LHCN-M2 (cell line): ENCODE results near the gene SETD9. TPM values are rescaled to one million over a fixed set of nuclear protein-coding genes. Genes with fewer than 3 reads are reported as not detected.
A peak's percentile ranks its signal among the peaks of the same experiment; 100 is the strongest.

Experiments used
- DNase-seq: peaks from one replicate; pipeline ENCODE4 v3.0.0-alpha.2; 2012; ENCODE audit warnings: low read depth
- total RNA-seq: library from RNA; depleted of rRNA; stranded (reverse); fragments of >200 nt; gene quantifications from 2 replicates; pipeline ENCODE4 v1.2.3, GENCODE V29; 2014; rRNA removed

Gene SETD9
- total RNA-seq, 1 experiment from 2014 or later: 23.3 TPM

DNA sequence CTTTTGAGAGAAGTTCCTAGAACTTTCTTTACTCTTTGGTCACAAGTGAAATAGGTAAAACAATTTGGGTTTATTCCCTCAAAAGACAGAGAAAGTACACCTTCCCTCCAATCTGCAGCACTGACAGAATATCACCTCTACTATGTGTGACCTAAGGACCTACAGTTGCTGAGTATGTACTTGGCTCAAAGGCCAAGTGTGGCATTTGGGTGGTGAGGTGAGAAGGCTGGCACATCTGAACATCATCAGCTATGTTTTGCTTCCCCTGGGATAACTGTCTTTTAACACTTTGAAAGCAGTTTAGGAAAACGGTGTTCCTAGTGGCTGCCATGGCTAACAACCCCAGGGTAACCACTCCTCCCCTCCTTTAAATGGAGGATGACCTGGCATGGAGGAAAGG is 24.9 kb downstream of the SETD9 start:
- DNase-seq: no peak

DNA sequence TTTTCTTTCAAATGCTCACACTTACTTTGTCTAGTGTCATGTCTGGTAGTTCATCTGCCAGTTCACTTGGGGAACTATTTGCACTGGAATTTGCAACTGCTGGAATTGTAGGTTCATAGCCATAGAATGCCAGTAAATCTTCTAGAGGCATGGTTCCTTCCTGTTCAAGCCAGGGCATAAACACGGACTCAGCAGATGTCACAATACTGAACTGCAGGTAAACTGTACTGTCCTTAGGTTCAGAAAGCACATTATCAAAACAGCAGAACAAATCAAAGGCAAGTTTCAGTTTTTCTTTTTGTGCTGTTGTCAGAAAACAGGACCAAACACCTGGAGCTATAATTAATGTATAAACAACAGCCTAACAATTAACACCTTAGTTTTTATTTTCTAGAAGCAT is 29.5 kb downstream of the SETD9 start:
- no peak for DNase-seq

DNA sequence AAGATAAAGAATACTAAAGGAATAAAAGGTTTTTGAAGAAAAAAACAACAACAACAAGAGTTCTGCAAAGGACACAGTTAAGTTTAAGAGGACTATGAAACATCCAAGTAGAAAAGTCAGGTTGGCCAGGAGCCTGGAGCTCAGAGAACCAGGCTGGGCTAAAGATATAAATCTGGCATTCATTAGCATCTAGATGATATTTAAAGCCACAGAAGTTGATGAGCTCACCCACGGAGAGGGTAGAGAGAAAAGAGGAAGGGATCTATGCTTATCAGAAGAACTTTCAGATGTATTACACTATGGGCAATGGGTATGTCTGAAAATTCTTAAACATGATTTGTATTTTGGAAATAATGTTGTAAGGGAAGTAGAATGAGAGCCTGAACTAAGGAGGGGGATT is 32.6 kb downstream of the SETD9 start:
- DNase-seq: no peak

DNA sequence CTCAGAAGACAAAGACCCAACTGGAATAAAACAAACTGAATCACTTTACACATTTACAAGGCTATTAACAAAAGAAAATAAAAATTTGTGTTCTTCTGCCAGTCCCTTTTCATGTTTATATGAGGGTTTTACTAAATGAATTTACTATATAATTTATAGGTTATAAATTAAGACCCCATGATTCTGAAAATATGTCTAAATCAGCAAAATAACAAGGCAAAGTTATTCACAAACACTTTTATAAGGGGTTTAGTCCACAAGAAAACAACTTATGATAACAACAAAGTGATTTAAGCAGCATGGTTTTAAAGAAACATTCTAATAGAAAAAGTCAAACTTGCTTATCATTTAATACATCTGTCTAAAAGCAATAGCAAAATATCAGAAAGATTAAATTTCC is 37.7 kb downstream of the SETD9 start:
- no peak for DNase-seq

DNA sequence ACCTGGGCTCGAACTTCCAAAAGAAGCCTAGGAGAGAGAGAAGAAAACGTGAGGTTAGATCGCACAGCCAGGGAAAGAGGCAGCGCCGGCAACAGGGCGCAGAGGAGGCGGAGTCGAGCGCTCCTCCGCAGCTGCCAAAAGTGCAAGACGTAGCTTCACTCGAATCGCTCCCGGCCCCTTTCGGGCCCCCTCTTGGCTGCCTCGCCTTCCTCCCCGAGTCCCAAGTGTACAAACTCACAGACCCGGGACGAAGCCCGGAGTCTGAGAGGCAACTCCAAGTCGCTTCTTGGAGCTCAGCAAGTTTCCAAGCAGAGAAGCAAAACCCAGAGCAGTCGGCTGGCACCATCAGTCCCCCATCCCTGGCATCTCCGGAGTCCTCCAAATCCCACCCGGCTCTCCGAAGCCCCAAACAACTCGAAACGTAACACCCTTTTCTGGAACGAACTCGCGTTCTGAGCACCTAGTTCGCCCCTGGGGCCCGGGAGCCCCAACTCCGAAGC is 41.3 kb downstream of the SETD9 start:
- peak; percentile 58 for DNase-seq

DNA sequence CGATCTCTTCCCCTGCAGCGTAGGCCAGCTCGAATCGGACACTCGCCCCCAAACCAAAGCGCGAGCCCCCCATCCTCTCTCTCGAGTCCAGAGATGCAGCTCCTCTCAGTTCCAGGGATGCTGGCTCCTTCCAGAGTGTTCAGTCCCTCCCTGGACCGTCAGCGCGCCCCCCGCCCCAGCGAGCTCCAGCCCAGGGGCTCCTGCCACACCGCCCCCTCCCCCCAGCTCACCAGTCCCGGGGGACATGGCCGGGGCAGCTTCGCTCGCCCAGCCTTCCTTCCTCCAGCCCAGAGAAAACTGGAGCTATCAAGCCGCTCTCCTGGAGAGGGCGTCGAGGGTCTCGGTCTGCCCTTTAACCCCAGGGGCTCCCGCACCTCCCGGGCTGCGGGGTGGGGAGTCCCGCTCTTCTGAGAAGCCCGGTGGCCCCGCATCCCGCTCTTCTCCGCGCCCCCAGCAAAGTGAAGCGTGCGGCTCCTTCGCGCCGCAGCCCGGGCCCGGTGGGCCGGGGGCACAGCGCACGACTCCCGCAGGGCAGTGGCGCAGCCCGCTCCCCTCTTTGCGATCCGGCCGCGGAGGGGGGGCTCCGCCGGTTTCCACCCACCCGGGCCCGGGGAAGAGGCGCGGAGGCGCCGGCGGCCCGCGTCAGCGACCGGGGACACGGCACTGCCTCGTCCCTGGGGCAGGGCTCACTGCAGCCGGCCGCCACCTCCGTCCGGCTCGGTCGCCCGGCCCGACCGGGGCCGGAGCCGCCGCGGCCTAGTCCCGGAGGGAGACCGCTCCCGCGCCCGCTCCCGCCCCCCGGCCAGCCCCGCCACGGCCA is 41.9 kb downstream of the SETD9 start:
- DNase-seq: peak; percentile 24

DNA sequence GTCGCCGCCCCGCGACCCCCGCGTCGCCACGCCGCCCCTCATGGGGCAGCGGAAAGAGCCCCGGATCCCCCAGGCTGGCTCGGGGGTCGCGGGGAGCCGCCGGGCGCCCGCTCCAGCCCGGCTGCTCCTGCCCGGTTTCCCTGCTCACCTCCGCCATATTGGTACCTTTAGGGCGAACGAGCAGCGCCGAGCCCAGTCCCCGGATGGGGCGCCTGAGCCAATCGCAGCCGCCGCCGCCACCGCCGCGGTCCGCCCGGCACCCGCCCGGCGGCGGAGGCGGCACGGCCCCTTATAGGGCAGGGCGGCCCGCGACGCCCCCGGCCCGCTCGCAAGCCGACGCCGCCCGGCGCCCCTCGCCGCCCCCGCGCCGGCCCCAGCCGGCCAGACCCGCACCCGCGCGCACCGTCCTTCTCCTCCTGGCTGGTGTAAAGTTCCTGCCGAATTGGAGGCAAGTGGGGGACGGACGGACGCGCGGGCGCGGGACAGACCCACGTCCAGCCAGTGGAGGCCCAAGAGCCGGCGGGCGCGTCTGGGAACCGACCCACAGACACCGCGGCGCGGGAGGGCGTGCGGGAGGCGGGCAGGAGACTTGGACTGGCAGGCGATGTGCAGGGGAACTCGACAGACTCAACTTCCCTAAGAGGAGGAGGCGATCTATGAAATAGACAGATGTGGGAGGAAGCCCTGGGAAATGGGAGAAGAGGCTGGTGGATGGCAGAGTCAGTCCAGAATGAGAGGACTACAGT is 42.7 kb downstream of the SETD9 start, which contains the start of gene MIER3:
TSS of gene MIER3 (minus strand) at position 178 of the 746 bp plus-strand sequence. CDS start at position 157, 21 bp downstream.
- DNase-seq: peak; percentile 68

DNA sequence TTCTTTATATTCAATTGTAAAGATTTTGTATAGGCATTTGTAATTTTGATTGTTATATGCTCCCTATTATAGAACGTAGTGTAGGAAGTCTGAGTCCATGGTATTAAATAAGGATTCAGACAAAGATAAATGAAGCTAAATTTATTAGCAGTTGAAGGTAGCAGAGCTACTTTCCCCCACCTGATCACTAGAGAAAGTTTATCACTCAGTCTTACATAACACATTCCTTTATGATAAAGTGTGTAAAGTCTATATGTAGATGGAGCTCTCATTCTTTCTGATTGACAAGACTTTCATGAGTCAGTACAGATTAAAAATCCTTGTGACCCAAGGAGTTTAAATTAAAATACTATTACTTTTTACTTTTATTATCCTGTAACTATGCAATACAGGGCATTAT is 44.9 kb downstream of the SETD9 start:
- DNase-seq: no peak

DNA sequence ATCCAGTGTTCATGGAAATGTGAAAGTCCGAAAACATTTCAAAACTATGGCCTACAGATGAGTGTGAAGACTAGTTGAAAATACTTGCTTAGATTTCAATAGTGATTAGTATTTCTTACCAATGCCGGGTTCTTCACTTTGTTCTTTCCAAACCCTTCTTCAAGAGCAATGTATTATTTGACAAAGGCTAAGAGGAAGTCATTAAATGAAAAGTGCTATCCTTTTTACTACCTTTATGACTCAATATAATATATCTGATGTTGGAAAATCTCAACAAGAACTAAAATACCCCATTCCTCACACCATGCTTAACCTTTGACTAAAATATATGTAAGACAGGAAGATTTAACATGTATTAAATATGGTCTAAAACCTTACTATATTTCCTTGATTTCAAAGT is 49.2 kb downstream of the SETD9 start:
- DNase-seq: no peak

DNA sequence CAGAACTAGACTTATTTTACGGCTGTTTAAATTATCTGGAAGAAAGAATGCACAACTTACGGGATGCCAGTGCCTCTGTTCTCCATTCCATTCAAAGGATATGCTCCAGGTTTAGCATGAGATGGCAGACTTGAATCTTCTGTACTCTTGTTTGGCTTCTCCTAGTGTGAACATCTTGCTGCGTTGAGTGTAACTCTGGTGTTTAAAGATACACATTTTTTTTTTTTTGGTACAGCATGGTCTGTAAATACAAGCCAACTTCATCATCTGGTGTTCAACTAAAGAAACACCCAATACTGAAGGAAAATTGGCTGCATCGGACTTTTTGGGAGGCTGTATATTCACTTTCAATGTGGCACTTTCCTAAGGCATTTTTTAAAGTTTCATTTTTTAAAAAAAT is 49.9 kb downstream of the SETD9 start:
- DNase-seq: no peak

DNA sequence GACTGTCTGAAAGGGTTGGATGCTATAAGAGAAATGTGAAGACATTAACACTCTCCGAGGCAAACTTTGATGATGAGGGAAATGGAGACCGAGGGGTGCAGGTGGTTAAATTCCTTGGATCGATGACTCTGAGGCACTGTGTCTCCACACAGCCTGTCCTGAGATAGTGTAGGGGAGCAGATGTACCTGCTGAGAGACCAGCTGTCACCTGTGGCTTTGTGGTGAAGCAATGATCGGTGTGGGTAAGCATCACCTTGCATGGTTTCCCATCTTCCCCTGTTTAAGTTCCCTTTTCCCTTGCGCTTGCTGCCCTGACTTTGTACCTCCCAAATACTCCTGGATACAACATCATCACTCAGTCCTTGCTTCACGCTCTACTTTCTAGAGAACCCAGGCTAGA is 52.4 kb downstream of the SETD9 start:
- DNase-seq: no peak

DNA sequence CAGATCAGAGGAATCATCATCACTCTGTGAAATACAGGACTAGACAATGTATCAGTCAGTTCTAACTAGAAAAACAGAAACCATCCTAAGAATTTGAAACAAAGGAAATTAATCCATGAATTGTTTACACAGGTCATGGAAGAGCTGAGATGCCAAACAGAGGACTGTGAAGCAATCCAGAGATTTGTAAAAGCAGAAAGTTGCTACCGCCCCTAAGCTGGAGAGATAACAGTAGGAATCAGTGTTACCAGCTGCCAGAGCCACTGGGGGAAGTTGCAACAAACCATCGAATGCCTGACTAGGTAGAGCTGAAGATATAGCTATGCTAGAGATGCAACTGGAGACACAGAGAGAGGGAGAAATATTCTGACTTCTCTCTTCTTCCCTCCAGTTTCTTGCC is 52.9 kb downstream of the SETD9 start:
- no peak for DNase-seq

DNA sequence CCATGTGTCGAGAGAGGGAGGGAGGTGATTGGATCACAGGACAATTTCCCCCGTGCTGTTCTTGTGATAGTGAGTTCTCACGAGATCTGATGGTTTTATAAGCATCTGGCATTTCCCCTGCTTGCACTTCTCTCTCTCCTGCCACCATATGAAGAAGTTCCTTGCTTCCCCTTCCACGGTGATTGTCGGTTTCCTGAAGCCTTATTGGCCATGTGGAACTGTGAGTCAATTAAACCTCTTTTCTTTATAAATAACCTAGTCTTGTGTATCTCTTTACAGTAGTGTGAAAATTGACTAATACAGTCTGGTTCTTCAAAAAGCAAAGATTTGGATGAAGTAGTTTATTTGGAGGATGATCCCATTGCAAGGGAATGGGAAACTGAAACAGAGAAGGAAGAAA is 53.9 kb downstream of the SETD9 start:
- DNase-seq: no peak

DNA sequence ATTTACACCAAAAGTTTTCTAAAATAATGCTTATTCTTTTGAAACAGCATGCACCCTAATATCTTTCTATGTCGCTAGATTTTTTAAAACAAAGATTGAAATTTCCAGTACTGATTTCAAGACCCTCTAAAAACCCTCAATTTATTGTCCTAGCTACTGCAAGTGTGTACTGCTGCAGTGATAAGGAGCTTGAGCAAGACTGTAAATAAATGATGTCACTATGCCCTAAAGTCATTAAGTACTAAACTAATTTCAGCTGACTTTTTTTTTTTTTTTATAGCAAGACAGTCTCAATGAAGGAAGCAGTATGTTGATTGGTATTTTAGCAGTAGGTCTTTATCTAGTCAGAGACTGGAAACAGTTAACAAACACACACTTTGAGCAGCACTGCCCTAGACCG is 54.8 kb downstream of the SETD9 start:
- no peak for DNase-seq

Other genes with a start within 250 kb of the SETD9 start
- gene MAP3K1, start 94.0 kb upstream of the SETD9 start, total RNA-seq: 2.3 and 3.3 TPM in 2 replicates
- gene MIER3, start 42.5 kb downstream of the SETD9 start, total RNA-seq: 15.3 and 19.6 TPM in 2 replicates